GM12878 (cell line): ENCODE results near the gene ROM1. TPM values are rescaled to one million over a fixed set of nuclear protein-coding genes. Genes with fewer than 3 reads are reported as not detected.

Source experiments
- ATAC-seq: fragments of 200-7000 bp; cut with Tn5 transposase; 3 replicates; pipeline ENCODE4 v1.9.1; 2020; ENCODE audit warnings: mild to moderate bottlenecking, moderate library complexity
- BruUV-seq: library from RNA; stranded (reverse); fragments of 400-500 nt; replicated peaks from 2 replicates; lab custom pipeline; 2021; lab: Mats Ljungman, UMichigan
- CTCF ChIA-PET: fragments of 300-600 bp; sonication (Branson Sonifier 250); formaldehyde crosslinking; extraction: SDS; loops from one replicate; lab custom pipeline; 2021; ENCODE audit warnings: inconsistent platforms; lab: Yijun Ruan, JAX
- POLR2A ChIA-PET: fragments of 350-600 bp; formaldehyde crosslinking; extraction: SDS; loops from one replicate; lab custom pipeline; 2021; ENCODE audit warnings: inconsistent platforms; lab: Charles Lee
- RAD21 ChIA-PET: fragments of 300-600 bp; sonication (Branson Sonifier 250); formaldehyde crosslinking; loops from one replicate; lab custom pipeline; 2023; ENCODE audit warnings: antibody characterized with exemption; ENCODE audit not compliant: unreplicated experiment; lab: Charles Lee
- SMC1A ChIA-PET: fragments of 300-600 bp; sonication (Branson Sonifier 250); formaldehyde crosslinking; loops from one replicate; lab custom pipeline; 2023; ENCODE audit not compliant: unreplicated experiment, uncharacterized antibody; lab: Charles Lee
- DNase-seq: peaks from one replicate; pipeline ENCODE4 v3.0.0-alpha.2; 2011; ENCODE audit warnings: low read depth, low spot score
- FAIRE-seq: peaks from 3 replicates; lab custom pipeline; 2011; peaks lifted over from hg19 to GRCh38; lab: Jason Lieb, UNC
- H2AFZ ChIP-seq: 2 replicates; pipeline ENCODE4 v1.6.0; 2011; ENCODE audit warnings: low read depth, low read length, control low read depth; ENCODE audit not compliant: control insufficient read depth
- H3K27ac ChIP-seq: 2 replicates; pipeline ENCODE4 v1.5.1; 2011; ENCODE audit warnings: control low read depth; ENCODE audit not compliant: control insufficient read depth, insufficient read depth
- H3K27me3 ChIP-seq, 2 experiments: replicated peaks in 1 of 2; 2 replicates each; pipeline versions ENCODE4 v1.6.0 to v1.6.1; 2011; ENCODE audit warnings: low read length in 1 of 2; ENCODE audit not compliant: control insufficient read depth in 2 of 2, insufficient read depth in 2 of 2
- H3K36me3 ChIP-seq, 2 experiments: 2 replicates each; pipeline ENCODE4 v1.5.1; 2011; ENCODE audit warnings: low read length in 1 of 2; ENCODE audit not compliant: control insufficient read depth in 2 of 2, insufficient read depth in 2 of 2
- H3K4me1 ChIP-seq: 2 replicates; pipeline ENCODE4 v1.6.1; 2011; ENCODE audit warnings: mild to moderate bottlenecking, low read length, moderate library complexity, mixed read lengths; ENCODE audit not compliant: control insufficient read depth, insufficient read depth
- H3K4me2 ChIP-seq: 2 replicates; pipeline ENCODE4 v1.6.0; 2011; ENCODE audit warnings: control low read depth; ENCODE audit not compliant: control insufficient read depth, insufficient read depth
- H3K4me3 ChIP-seq: fragments of 200-600 bp; sonication (generic); 2 replicates; pipeline ENCODE4 v1.5.1; 2016
- H3K79me2 ChIP-seq: 2 replicates; pipeline ENCODE4 v1.6.0; 2011; ENCODE audit warnings: low read length; ENCODE audit not compliant: control insufficient read depth, insufficient read depth
- H3K9ac ChIP-seq: 2 replicates; pipeline ENCODE4 v1.8.0; 2011; ENCODE audit warnings: low read length, control low read depth, mixed read lengths; ENCODE audit not compliant: control insufficient read depth, insufficient read depth
- H3K9me3 ChIP-seq: replicated peaks from 3 replicates; pipeline ENCODE4 v1.5.1; 2011; ENCODE audit warnings: mild to moderate bottlenecking, low read length; ENCODE audit not compliant: control insufficient read depth, insufficient read depth
- H4K20me1 ChIP-seq: 2 replicates; pipeline ENCODE4 v1.6.0; 2011; ENCODE audit not compliant: control insufficient read depth, insufficient read depth
- BCL3 ChIP-seq: IDR thresholded peaks from 2 replicates; pipeline ENCODE4 v1.6.1; 2011; ENCODE audit warnings: borderline replicate concordance, low read depth, mild to moderate bottlenecking, moderate library complexity, low read length; ENCODE audit not compliant: insufficient read depth, poor library complexity, severe bottlenecking
- DPF2 ChIP-seq: fragments of 450-650 bp; IDR thresholded peaks from 2 replicates; pipeline ENCODE4 v1.6.1; 2017; ENCODE audit warnings: mild to moderate bottlenecking
- ELK1 ChIP-seq: IDR thresholded peaks from 2 replicates; pipeline ENCODE4 v1.6.1; 2012; ENCODE audit warnings: low read depth, low read length, improper control_type of control experiment
- HSF1 ChIP-seq: fragments of 150-350 bp; IDR thresholded peaks from 2 replicates; pipeline ENCODE4 v1.6.1; 2014; ENCODE audit warnings: mild to moderate bottlenecking, low read depth, low read length
- IKZF1 ChIP-seq: fragments of 450-650 bp; conservative IDR thresholded peaks from 2 replicates; pipeline ENCODE4 v1.6.1; 2017; ENCODE audit warnings: antibody characterized with exemption, mild to moderate bottlenecking
- IKZF2 ChIP-seq, 2 experiments: fragments of 450-650 bp; IDR thresholded peaks; 2 replicates each; pipeline ENCODE4 v1.6.1; 2017; ENCODE audit warnings: mild to moderate bottlenecking in 2 of 2, moderate library complexity in 2 of 2
- RCOR1 ChIP-seq: conservative IDR thresholded peaks from 2 replicates; pipeline ENCODE4 v1.6.1; 2012; ENCODE audit warnings: low read depth, low read length, improper control_type of control experiment
- REST ChIP-seq: IDR thresholded peaks from 2 replicates; pipeline ENCODE4 v1.6.1; 2012; ENCODE audit warnings: mild to moderate bottlenecking, low read depth, low read length
- SPI1 ChIP-seq: IDR thresholded peaks from 2 replicates; pipeline ENCODE4 v1.6.1; 2011; ENCODE audit warnings: low read depth, mild to moderate bottlenecking, low read length, moderate library complexity, borderline replicate concordance; ENCODE audit not compliant: insufficient read depth
- WGBS: methylation state at CpG from one replicate; pipeline ENCODE4 v1.1.6; 2016; ENCODE audit warnings: low lambda C conversion rate; ENCODE audit not compliant: insufficient replicate concordance, insufficient coverage; ENCODE audit errors: missing lambda C conversion rate; 5-methylcytosine and 5-hydroxymethylcytosine counted together
- in situ Hi-C: fragments of 300-500 bp; cut with MboI; formaldehyde crosslinking; loops from 9 replicates; pipeline ENCODE4 v1.14.3; 2018; ENCODE audit warnings: mixed read lengths
- intact Hi-C: fragments of 100-400 bp; cut with micrococcal nuclease; formaldehyde crosslinking; loops from one replicate; pipeline ENCODE4 v1.14.2; 2022; ENCODE audit not compliant: unreplicated experiment
- polyA plus RNA-seq, 11 experiments: library from polyadenylated mRNA; depleted of rRNA in 4 of 11; unstranded in 6 of 11; stranded (reverse) in 5 of 11; fragments of >200 nt; fragmentation: Nextera tagmentation in 4 of 11; fragmentation: Illumina TruSeq in 1 of 11; extraction: Ambion mirVana in 4 of 11; extraction: Trizol in 1 of 11; gene quantifications; 1 replicate in 1 of 11; 2 replicates in 10 of 11; pipeline versions ENCODE4 v1.2.1 to v1.2.3, GENCODE V29; 2011 to 2016; ENCODE audit warnings: inconsistent platforms in 2 of 11, missing spikeins in 2 of 11, low read depth in 1 of 11
- total RNA-seq, 4 experiments: library from RNA; depleted of rRNA in 3 of 4; stranded (reverse); fragments of >200 nt in 3 of 4; fragmentation: Illumina TruSeq in 1 of 4; extraction: Trizol in 1 of 4; gene quantifications; 2 replicates each; pipeline versions ENCODE4 v1.2.1 to v1.2.3, GENCODE V29; 2013 to 2021

The ROM1 gene
- total and polyA plus RNA-seq, 10 of the 15 experiments (the other 5 are each of a cell fraction or from before 2014, with no cell fraction given), result 0.42 to 3.0 (median 1.1) TPM

- Histone ChIP-seq H3K4me2 (peak overlapping the region; percentile 6; the same call in 1 of the 2 replicates), H2AFZ (no peak overlapping the region)
- SMC1A ChIA-PET, result interaction anchor here (0.8 to 3.3 kb wide), 6 partner anchors 12 to 142 kb away, joined by 3 to 18 read pairs (median 3); no protein-coding TSS in a partner anchor
- no peak for DNase-seq
- TF ChIP-seq HSF1 (peak; percentile 82; the same call in 1 of the 2 replicates), REST (no peak), RCOR1 (no peak), BCL3 (peak; percentile 73), SPI1 (peak; percentile 76), DPF2 (no peak), IKZF2 (IDR thresholded peaks at IDR 0.05) (peak; percentile 56 to 64; a peak in 3 of 4 replicates), ELK1 (no peak), IKZF1 (peak; percentile 56)
- TF ChIP-seq, all 136 proteins: peak for 5
- Histone ChIP-seq H3K4me3 (no peak overlapping the region), H3K4me1 (peaks cover 22% of the 10 kb centered on the region), H3K9me3 (no peaks in the 10 kb centered on the region), H3K36me3 (peaks cover 10 to 61% of the 10 kb centered on the region in 2 experiments), H3K27ac (peak overlapping the region; percentile 8), H3K79me2 (peaks cover 58% of the 10 kb centered on the region), H4K20me1 (peaks cover 4% of the 10 kb centered on the region; the same call in 1 of the 2 replicates), H3K27me3 (no peaks in the 10 kb centered on the region), H3K9ac (no peak overlapping the region)
- in situ Hi-C loops, result no loop called here
- intact Hi-C loops, result no loop called here
- no TSS peak for BruUV-seq
- ChIA-PET RAD21 (interaction anchor here (1.0 to 3.6 kb wide), 5 partner anchors 9 to 172 kb away, joined by 3 to 22 read pairs (median 9); no protein-coding TSS in a partner anchor), POLR2A (interaction anchor here (0.7 to 2.0 kb wide), 6 partner anchors 10 to 131 kb away, joined by 3 to 9 read pairs (median 4); partner anchors contain the start of gene TUT1), CTCF (interaction anchor here (0.6 to 5.7 kb wide), 7 partner anchors 10 to 187 kb away, joined by 3 to 42 read pairs (median 10); partner anchors contain the start of gene TUT1)
- ATAC-seq (peak; percentile 79), FAIRE-seq (no peak)
- 49% methylated on average over 8 of the region's 8 CpGs for WGBS
Observed at GRCh38 chr11:62567018-62567633, 45.9 kb upstream of the ROM1 start.
